Heart left ventricle (tissue), 13 donors: ENCODE data around the gene GINM1.

Experiments used
- POLR2A ChIP-seq, 2 donors: fragments of 450-650 bp; IDR thresholded peaks; one replicate each; pipeline ENCODE4 v1.6.1; 2017; ENCODE audit warnings: antibody characterized with exemption in 2 of 2, mild to moderate bottlenecking in 2 of 2, moderate library complexity in 2 of 2
- TF ChIP-seq, protein P1 (sequence below), 12 donors: fragments of 200-600 bp; sonication (generic) in 4 of 12; IDR thresholded peaks; one replicate each; pipeline versions ENCODE4 v1.5.0 to v1.8.0; 2018 to 2022; ENCODE audit warnings: antibody characterized with exemption in 12 of 12, mild to moderate bottlenecking in 5 of 12
- donor health status: ischemic (EF 13 %, LVEDD 7.1; RV severe dilation, severe dysfunction).
- donor health status: DM: no; HTN: yes; CAD: no.
- donor health status: DM: no; HTN: no; CAD: no.
- donor health status: ischemic (EF 25% LVEDD 6.9; RV normal size, moderate dysfunction).
- donor health status: ischemic (EF 25% LVEDD 5.7; RV mildly dilated, moderate dysfunction).
- donor health status: ischemic (EF 35%, LVEDD 5.7; RV mildly dilated, moderate dysfunction).
- donor health status: nonischemic (EF 11% LVEDD 7.7; RV severe dilation, severe dysfunction).
- donor health status: DM: yes; HTN: yes; CAD: no.
- donor health status: PGD.
- donor health status: ischemic (EF 29% LVEDD 5.4; RV normal size, mild dysfunction).
- donor health status: nonischemic (EF 23%, LVEDD 6.1; RV moderate dilation, normal function).

DNA sequence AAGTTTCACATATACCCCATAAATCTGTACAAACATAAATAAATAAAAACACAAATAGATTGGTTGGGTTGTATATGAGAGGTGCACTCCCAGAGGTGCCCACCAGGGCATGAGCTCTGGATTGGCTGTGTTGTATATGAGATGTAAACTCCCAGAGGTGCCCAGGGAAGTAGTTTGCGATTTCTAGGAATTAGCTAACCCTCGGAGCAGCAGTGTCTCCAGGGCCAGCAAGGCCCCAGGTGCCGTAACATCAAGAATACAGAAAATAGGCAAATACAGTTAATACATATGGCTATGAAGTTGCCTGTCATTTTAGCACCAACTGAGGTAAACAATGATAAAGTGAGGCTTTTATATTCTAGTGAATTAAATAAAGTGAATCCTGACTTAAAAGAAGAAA lies 5.4 kb upstream of the GINM1 start:
- no peak for TF ChIP-seq POLR2A (IDR thresholded peaks at IDR 0.05)
- TF ChIP-seq, protein P1, sequence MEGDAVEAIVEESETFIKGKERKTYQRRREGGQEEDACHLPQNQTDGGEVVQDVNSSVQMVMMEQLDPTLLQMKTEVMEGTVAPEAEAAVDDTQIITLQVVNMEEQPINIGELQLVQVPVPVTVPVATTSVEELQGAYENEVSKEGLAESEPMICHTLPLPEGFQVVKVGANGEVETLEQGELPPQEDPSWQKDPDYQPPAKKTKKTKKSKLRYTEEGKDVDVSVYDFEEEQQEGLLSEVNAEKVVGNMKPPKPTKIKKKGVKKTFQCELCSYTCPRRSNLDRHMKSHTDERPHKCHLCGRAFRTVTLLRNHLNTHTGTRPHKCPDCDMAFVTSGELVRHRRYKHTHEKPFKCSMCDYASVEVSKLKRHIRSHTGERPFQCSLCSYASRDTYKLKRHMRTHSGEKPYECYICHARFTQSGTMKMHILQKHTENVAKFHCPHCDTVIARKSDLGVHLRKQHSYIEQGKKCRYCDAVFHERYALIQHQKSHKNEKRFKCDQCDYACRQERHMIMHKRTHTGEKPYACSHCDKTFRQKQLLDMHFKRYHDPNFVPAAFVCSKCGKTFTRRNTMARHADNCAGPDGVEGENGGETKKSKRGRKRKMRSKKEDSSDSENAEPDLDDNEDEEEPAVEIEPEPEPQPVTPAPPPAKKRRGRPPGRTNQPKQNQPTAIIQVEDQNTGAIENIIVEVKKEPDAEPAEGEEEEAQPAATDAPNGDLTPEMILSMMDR (IDR thresholded peaks at IDR 0.05) = peak in 7 of 12 donors; percentile 7 to 44 (median 26)
